Airway epithelial cell (primary cell): Measurements from ENCODE around the gene UMAD1. TPM values are rescaled to one million over a fixed set of nuclear protein-coding genes. Genes with fewer than 3 reads are reported as not detected.

ENCODE experiments used
- total RNA-seq: library from RNA; depleted of rRNA; stranded (reverse); fragments of >200 nt; gene quantifications from 2 replicates; pipeline ENCODE4 v1.2.3, GENCODE V29; 2015

The UMAD1 gene
- 3.3 and 7.3 TPM in 2 replicates for total RNA-seq

GRCh38 chr7:7640221-7641128 lies at the start of gene UMAD1:
UMAD1 (plus strand) TSS chr7:7640752; CDS start chr7:7673372, 32,620 bp downstream.

GRCh38 chr7:7718492-7718891 lies 77.9 kb downstream of the UMAD1 start, which contains the start of gene RPA3:
RPA3 (minus strand) TSS chr7:7718607; CDS start chr7:7640418, 78,189 bp downstream.

Other genes starting within 250 kb of the UMAD1 start
- under 0.01 and 0.05 TPM in 2 replicates for gene COL28A1, start 104.9 kb upstream of the UMAD1 start, total RNA-seq
- gene MIOS, start 73.9 kb upstream of the UMAD1 start, total RNA-seq: 26.2 and 31.8 TPM in 2 replicates
- gene RPA3, start 77.9 kb downstream of the UMAD1 start, total RNA-seq: 30.3 and 42.6 TPM in 2 replicates